ENCODE data around the gene SMARCA2. TPM values are rescaled to one million over a fixed set of nuclear protein-coding genes. Genes with fewer than 3 reads are reported as not detected.

Gene SMARCA2
- total RNA-seq (2021; fragmentation: NEBNext Ultra II Directional; extraction: Animal tissue kit (Norgen Biotek cat#: 25700)), result 100 to 1,000 TPM in 3 of 6 experiments, 10 to 100 TPM in 3; 73.2 to 113 (median 96.6) TPM
- long read RNA-seq, full-length matches to known transcripts, result 4 of 26 reads
- long read RNA-seq, partial matches to known transcripts, result 12 of 26 reads
- long read RNA-seq, other reads (novel, unspliced or antisense), result 10 of 26 reads

- Mint-ChIP-seq H3K4me1 (ENCODE audit: low read depth) (peaks cover 35% of the 10 kb centered on the region), H3K9me3 (no peaks in the 10 kb centered on the region), H3K36me3 (ENCODE audit: low read depth) (no peaks in the 10 kb centered on the region), H3K27me3 (ENCODE audit: insufficient read depth) (peaks cover 3% of the 10 kb centered on the region; the same call in 1 of the 2 replicates), H3K4me3 (peak within 1 kb of the TSS; percentile 99), H3K27ac (peak within 1 kb of the TSS; percentile 88)
- TF ChIP-seq, protein P1, sequence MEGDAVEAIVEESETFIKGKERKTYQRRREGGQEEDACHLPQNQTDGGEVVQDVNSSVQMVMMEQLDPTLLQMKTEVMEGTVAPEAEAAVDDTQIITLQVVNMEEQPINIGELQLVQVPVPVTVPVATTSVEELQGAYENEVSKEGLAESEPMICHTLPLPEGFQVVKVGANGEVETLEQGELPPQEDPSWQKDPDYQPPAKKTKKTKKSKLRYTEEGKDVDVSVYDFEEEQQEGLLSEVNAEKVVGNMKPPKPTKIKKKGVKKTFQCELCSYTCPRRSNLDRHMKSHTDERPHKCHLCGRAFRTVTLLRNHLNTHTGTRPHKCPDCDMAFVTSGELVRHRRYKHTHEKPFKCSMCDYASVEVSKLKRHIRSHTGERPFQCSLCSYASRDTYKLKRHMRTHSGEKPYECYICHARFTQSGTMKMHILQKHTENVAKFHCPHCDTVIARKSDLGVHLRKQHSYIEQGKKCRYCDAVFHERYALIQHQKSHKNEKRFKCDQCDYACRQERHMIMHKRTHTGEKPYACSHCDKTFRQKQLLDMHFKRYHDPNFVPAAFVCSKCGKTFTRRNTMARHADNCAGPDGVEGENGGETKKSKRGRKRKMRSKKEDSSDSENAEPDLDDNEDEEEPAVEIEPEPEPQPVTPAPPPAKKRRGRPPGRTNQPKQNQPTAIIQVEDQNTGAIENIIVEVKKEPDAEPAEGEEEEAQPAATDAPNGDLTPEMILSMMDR (IDR thresholded peaks at IDR 0.05), result no peak; the same call in 1 of the 2 replicates
- peak; percentile 97 for DNase-seq
These were observed at the start of gene SMARCA2 for GRCh38 chr9:2014696-2015580. SMARCA2 (plus strand) TSS chr9:2015347; CDS start chr9:2029023, 13,676 bp downstream.

GRCh38 chr9:1966725-1967366 lies 48.3 kb upstream of the SMARCA2 start:
- H3K4me3 Mint-ChIP-seq, result no peak overlapping the region
- DNase-seq, result no peak
- no peak overlapping the region for H3K27ac Mint-ChIP-seq
- H3K27me3 Mint-ChIP-seq (ENCODE audit: insufficient read depth), result peaks cover 19% of the 10 kb centered on the region; the same call in 1 of the 2 replicates
- no peaks in the 10 kb centered on the region for H3K9me3 Mint-ChIP-seq
- TF ChIP-seq, protein P1 (IDR thresholded peaks at IDR 0.05), result no peak
- H3K4me1 Mint-ChIP-seq (ENCODE audit: low read depth), result no peaks in the 10 kb centered on the region
- no peaks in the 10 kb centered on the region for H3K36me3 Mint-ChIP-seq (ENCODE audit: low read depth)

GRCh38 chr9:1969160-1969559 lies 46.0 kb upstream of the SMARCA2 start:
- Mint-ChIP-seq H3K4me3 (no peak overlapping the region), H3K36me3 (ENCODE audit: low read depth) (no peaks in the 10 kb centered on the region), H3K27me3 (ENCODE audit: insufficient read depth) (peaks cover 21% of the 10 kb centered on the region; the same call in 1 of the 2 replicates), H3K4me1 (ENCODE audit: low read depth) (no peaks in the 10 kb centered on the region), H3K27ac (no peak overlapping the region), H3K9me3 (no peaks in the 10 kb centered on the region)
- TF ChIP-seq, protein P1 (IDR thresholded peaks at IDR 0.05), result no peak
- DNase-seq, result no peak

DNA sequence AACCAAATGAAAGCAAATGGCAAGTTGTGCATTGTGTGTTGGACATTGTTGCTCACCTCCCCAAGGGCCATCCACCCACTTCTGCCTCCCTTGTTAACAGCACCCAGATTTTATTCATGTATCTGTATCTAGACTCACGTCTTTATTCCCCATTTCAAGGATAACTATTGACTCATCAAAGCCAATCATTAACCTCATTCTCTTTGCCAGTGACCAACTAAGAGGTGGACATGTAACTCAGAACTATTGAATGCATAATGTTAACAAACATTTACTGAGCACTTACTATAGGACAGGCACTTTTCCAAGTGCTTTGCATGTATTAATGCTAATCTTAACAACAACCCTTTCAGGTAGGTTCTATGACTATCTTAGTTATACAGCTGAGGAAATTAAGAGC lies 45.2 kb upstream of the SMARCA2 start:
- Mint-ChIP-seq H3K4me1 (ENCODE audit: low read depth) (no peaks in the 10 kb centered on the region), H3K27ac (no peak overlapping the region), H3K36me3 (ENCODE audit: low read depth) (no peaks in the 10 kb centered on the region), H3K4me3 (no peak overlapping the region), H3K27me3 (ENCODE audit: insufficient read depth) (peaks cover 18% of the 10 kb centered on the region; the same call in 1 of the 2 replicates), H3K9me3 (no peaks in the 10 kb centered on the region)
- DNase-seq, result no peak
- TF ChIP-seq, protein P1 (IDR thresholded peaks at IDR 0.05), result no peak

- H3K4me3 Mint-ChIP-seq, result no peak overlapping the region
- H3K4me1 Mint-ChIP-seq (ENCODE audit: low read depth), result no peaks in the 10 kb centered on the region
- no peak for DNase-seq
- H3K36me3 Mint-ChIP-seq (ENCODE audit: low read depth), result no peaks in the 10 kb centered on the region
- no peaks in the 10 kb centered on the region for H3K9me3 Mint-ChIP-seq
- TF ChIP-seq, protein P1 (IDR thresholded peaks at IDR 0.05), result no peak
- H3K27me3 Mint-ChIP-seq (ENCODE audit: insufficient read depth), result peaks cover 13% of the 10 kb centered on the region; the same call in 1 of the 2 replicates
- H3K27ac Mint-ChIP-seq, result no peak overlapping the region
These were observed 42.5 kb upstream of the SMARCA2 start for GRCh38 chr9:1972672-1973071.

Data from HFFc6 (cell line).